Parathyroid adenoma (tissue), 2 donors: Measurements from ENCODE around the gene RASAL1.

Experiments used
- H2AFZ ChIP-seq: fragments of 300-600 bp; sonication (generic); one replicate; pipeline ENCODE4 v1.7.0; 2017; ENCODE audit warnings: antibody characterized with exemption, mild to moderate bottlenecking
- H3K27ac ChIP-seq: fragments of 300-600 bp; sonication (generic); one replicate; pipeline ENCODE4 v1.7.0; 2017
- H3K27me3 ChIP-seq: fragments of 300-600 bp; sonication (generic); one replicate; pipeline ENCODE4 v1.7.0; 2017; ENCODE audit warnings: low read length; ENCODE audit not compliant: control insufficient read depth, insufficient read depth
- H3K36me3 ChIP-seq: fragments of 300-600 bp; sonication (generic); one replicate; pipeline ENCODE4 v1.7.0; 2017; ENCODE audit warnings: low read length; ENCODE audit not compliant: control insufficient read depth, insufficient read depth
- H3K4me1 ChIP-seq: fragments of 300-600 bp; sonication (generic); one replicate; pipeline ENCODE4 v1.7.0; 2017; ENCODE audit warnings: control low read depth
- H3K4me2 ChIP-seq: fragments of 300-600 bp; sonication (generic); one replicate; pipeline ENCODE4 v1.7.0; 2017; ENCODE audit warnings: low read length
- H3K4me3 ChIP-seq: fragments of 300-600 bp; sonication (generic); one replicate; pipeline ENCODE4 v1.7.0; 2017; ENCODE audit warnings: low read depth, low read length
- H3K79me2 ChIP-seq: fragments of 300-600 bp; sonication (generic); one replicate; pipeline ENCODE4 v1.7.0; 2017; ENCODE audit warnings: control low read depth
- H3K9ac ChIP-seq: fragments of 300-600 bp; sonication (generic); one replicate; pipeline ENCODE4 v1.7.0; 2017; ENCODE audit warnings: mild to moderate bottlenecking
- H3K9me3 ChIP-seq: fragments of 300-600 bp; sonication (generic); one replicate; pipeline ENCODE4 v1.7.0; 2017; ENCODE audit warnings: low read length; ENCODE audit not compliant: control insufficient read depth
- CTCF ChIP-seq: fragments of 300-600 bp; sonication (generic); IDR thresholded peaks from one replicate; pipeline ENCODE4 v1.7.0; 2017; ENCODE audit warnings: antibody characterized with exemption, mild to moderate bottlenecking
- donor health status: primary hyperparathyroidism.

RASAL1 gene

GRCh38 chr12:113072136-113072535, 63.4 kb downstream of the RASAL1 start:
- Histone ChIP-seq H3K4me3 (no peak overlapping the region), H3K36me3 (no peaks in the 10 kb centered on the region), H3K79me2 (no peaks in the 10 kb centered on the region), H3K9ac (no peak overlapping the region), H3K4me1 (no peaks in the 10 kb centered on the region), H3K27ac (no peak overlapping the region), H3K27me3 (no peaks in the 10 kb centered on the region), H3K4me2 (no peak overlapping the region), H3K9me3 (no peaks in the 10 kb centered on the region), H2AFZ (no peak overlapping the region)
- no peak for TF ChIP-seq CTCF

GRCh38 chr12:113071135-113072112, 64.1 kb downstream of the RASAL1 start:
- Histone ChIP-seq H3K4me2 (no peak overlapping the region), H3K4me3 (no peak overlapping the region), H3K9ac (no peak overlapping the region)

GRCh38 chr12:113070117-113070906, 65.2 kb downstream of the RASAL1 start:
- Histone ChIP-seq H3K9ac (no peak overlapping the region), H3K27ac (no peak overlapping the region), H3K27me3 (no peaks in the 10 kb centered on the region), H2AFZ (no peak overlapping the region), H3K4me3 (no peak overlapping the region), H3K79me2 (no peaks in the 10 kb centered on the region), H3K9me3 (no peaks in the 10 kb centered on the region), H3K36me3 (no peaks in the 10 kb centered on the region), H3K4me2 (no peak overlapping the region), H3K4me1 (no peaks in the 10 kb centered on the region)
- no peak for TF ChIP-seq CTCF

More at GRCh38 chr12:113071135-113072112, 64.1 kb downstream of the RASAL1 start:
- Histone ChIP-seq H3K4me1 (no peaks in the 10 kb centered on the region), H3K79me2 (no peaks in the 10 kb centered on the region), H3K27me3 (no peaks in the 10 kb centered on the region), H3K36me3 (no peaks in the 10 kb centered on the region), H3K9me3 (no peaks in the 10 kb centered on the region), H3K27ac (no peak overlapping the region), H2AFZ (no peak overlapping the region)
- TF ChIP-seq CTCF = no peak

GRCh38 chr12:113069751-113070116, 65.8 kb downstream of the RASAL1 start:
- no peaks in the 10 kb centered on the region for H3K9me3 ChIP-seq
- no peak overlapping the region for H3K27ac ChIP-seq
- H3K79me2 ChIP-seq = no peaks in the 10 kb centered on the region
- H3K27me3 ChIP-seq = no peaks in the 10 kb centered on the region
- no peak overlapping the region for H3K4me2 ChIP-seq
- TF ChIP-seq CTCF = no peak
- no peak overlapping the region for H3K4me3 ChIP-seq
- no peak overlapping the region for H2AFZ ChIP-seq
- no peak overlapping the region for H3K9ac ChIP-seq
- no peaks in the 10 kb centered on the region for H3K4me1 ChIP-seq
- no peaks in the 10 kb centered on the region for H3K36me3 ChIP-seq
